HG02938 (cell line): Measurements from ENCODE around the gene WFIKKN1.
"Not testable (repeated sequence)": the region's sequence is repeated elsewhere in the genome, so short reads cannot be mapped to it uniquely, and the experiment has no call there.

Experiments used
- ATAC-seq: cut with Tn5 transposase; IDR thresholded peaks from one replicate; pipeline ENCODE4 v1.9.1; 2021; ENCODE audit warnings: mild to moderate bottlenecking, moderate library complexity; ENCODE audit not compliant: unreplicated experiment

The WFIKKN1 gene

GRCh38 chr16:595094-595528, 35.7 kb upstream of the WFIKKN1 start:
- ATAC-seq, result no peak

GRCh38 chr16:595942-596735, 34.6 kb upstream of the WFIKKN1 start:
- no peak for ATAC-seq

GRCh38 chr16:596736-597060, 34.1 kb upstream of the WFIKKN1 start:
- ATAC-seq, result no peak

GRCh38 chr16:597655-598054, 33.1 kb upstream of the WFIKKN1 start:
- ATAC-seq, result not testable (repeated sequence)

GRCh38 chr16:598823-599739, 31.7 kb upstream of the WFIKKN1 start:
- ATAC-seq, result no peak

GRCh38 chr16:600781-601180, 30.0 kb upstream of the WFIKKN1 start:
- no peak for ATAC-seq

- no peak for ATAC-seq
Observed at GRCh38 chr16:603933-604332, 26.9 kb upstream of the WFIKKN1 start.

GRCh38 chr16:606656-607307, 24.0 kb upstream of the WFIKKN1 start:
- ATAC-seq, result no peak

GRCh38 chr16:608019-608418, 22.8 kb upstream of the WFIKKN1 start:
- no peak for ATAC-seq

GRCh38 chr16:609316-609715, 21.5 kb upstream of the WFIKKN1 start:
- ATAC-seq, result no peak

GRCh38 chr16:609984-610383, 20.8 kb upstream of the WFIKKN1 start:
- ATAC-seq, result no peak

GRCh38 chr16:610513-611381, 20.0 kb upstream of the WFIKKN1 start:
- ATAC-seq, result no peak

- ATAC-seq, result no peak
Observed at GRCh38 chr16:615122-615521, 15.7 kb upstream of the WFIKKN1 start.

- no peak for ATAC-seq
Observed at GRCh38 chr16:616733-617586, 13.8 kb upstream of the WFIKKN1 start.

GRCh38 chr16:617855-618254, 12.9 kb upstream of the WFIKKN1 start:
- ATAC-seq, result no peak

GRCh38 chr16:619476-620100, 11.2 kb upstream of the WFIKKN1 start:
- no peak for ATAC-seq

- ATAC-seq, result no peak
Observed at GRCh38 chr16:620700-621525, 9.9 kb upstream of the WFIKKN1 start.

GRCh38 chr16:621526-622105, 9.2 kb upstream of the WFIKKN1 start:
- ATAC-seq, result no peak
